Ramos (cell line): ENCODE measurements around the gene UBXN1.
"Not testable (repeated sequence)": the region's sequence is repeated elsewhere in the genome, so short reads cannot be mapped to it uniquely, and the experiment has no call there.

Source experiments
- in situ Hi-C: fragments of 300-500 bp; cut with MboI; formaldehyde crosslinking; loops from one replicate; pipeline ENCODE4 v1.14.3; 2022; ENCODE audit warnings: low sequenced_read_pairs; ENCODE audit not compliant: unreplicated experiment

Gene UBXN1

DNA sequence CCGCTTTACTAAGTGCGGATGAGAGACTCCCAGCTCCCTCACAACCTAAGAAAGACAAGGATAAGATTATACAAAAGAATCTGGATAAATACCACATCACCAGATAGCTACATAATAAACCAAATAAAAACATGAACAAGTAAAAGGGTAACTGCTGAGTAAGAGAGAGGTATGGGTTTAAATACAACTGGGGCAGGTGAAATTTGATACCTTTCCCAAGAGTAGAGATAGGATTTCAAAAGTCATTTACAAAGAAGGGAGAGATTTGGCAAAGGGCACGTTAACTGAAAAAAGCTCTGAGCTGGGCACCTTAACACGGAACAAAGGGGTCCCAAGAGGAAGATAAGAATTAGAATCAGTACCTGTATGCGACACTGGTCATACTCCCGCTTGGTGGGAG is 1.7 kb downstream of the UBXN1 start:
- in situ Hi-C loops = no loop called here

DNA sequence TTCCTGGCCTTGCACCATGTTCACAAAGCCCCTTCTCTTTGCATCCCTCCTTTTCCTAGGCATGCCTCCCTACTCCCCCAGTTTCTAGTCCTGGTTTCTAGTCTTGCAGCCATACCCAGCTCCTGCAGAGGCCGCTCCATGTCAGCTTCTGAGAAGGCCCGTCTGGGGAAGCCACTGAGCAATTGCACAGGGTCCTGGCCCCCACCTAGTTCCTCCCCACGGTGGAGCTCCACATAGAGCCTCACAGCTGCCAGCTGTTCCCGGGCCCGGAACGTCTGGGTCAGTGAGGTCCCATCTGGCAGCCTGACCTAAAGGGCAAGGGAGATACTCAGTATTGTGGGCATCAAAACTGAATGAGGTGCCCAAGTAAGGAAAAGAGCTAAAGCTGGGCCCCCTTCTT is 2.2 kb downstream of the UBXN1 start:
- in situ Hi-C loops = no loop called here

DNA sequence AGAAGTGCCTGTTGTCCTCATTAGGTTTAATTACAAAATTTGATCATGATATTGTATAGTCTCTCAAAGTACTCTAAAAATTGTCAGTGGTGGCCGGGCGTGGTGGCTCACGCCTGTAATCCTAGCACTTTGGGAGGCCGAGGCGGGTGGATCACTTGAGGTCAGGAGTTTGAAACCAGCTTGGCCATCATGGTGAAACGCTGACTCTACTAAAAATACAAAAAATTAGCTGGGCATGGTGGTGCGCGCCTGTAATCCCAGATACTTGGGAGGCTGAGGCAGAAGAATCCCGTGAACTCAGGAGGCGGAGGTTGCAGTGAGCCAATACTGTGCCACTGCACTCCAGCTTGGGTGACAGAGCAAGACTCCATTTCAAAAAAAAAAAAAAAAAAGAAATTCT is 3.5 kb downstream of the UBXN1 start:
- in situ Hi-C loops = not testable (repeated sequence)

DNA sequence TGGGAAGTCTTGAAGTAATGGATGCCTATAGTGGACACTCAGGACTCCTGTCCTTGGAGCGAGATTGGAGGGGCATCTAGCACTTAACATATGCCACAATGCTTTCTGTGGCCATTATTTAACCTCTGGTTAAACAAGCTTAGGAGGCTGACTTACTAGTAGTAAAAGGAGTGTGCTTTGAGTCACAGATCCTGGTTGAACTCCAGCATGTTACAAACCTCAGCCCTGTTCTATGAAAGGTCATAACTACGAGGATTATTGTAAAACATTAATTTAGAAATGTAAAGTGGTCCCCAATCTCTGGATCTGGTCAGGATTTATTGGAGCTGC is 5.7 kb downstream of the UBXN1 start:
- in situ Hi-C loops = no loop called here

DNA sequence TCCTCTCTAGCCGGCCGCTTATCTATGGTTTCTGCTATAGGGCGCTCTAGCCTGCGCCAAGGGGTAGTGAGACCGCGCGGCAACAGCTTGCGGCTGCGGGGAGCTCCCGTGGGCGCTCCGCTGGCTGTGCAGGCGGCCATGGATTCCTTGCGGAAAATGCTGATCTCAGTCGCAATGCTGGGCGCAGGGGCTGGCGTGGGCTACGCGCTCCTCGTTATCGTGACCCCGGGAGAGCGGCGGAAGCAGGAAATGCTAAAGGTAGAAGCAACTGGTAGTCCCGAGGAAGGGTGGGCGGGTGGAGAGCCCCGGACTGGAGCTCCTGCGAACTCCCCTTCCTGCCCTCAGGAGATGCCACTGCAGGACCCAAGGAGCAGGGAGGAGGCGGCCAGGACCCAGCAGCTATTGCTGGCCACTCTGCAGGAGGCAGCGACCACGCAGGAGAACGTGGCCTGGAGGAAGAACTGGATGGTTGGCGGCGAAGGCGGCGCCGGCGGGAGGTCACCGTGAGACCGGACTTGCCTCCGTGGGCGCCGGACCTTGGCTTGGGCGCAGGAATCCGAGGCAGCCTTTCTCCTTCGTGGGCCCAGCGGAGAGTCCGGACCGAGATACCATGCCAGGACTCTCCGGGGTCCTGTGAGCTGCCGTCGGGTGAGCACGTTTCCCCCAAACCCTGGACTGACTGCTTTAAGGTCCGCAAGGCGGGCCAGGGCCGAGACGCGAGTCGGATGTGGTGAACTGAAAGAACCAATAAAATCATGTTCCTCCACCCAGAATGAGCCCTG is 7.1 kb downstream of the UBXN1 start, which contains the start of the genes LBHD1 and UQCC3:
Gene LBHD1, minus strand, starts transcription at position 660 of the 782 bp plus-strand sequence. CDS start 2,236 bp downstream, outside the sequence.
Gene UQCC3, plus strand, starts transcription at position 66 of the 782 bp plus-strand sequence. Its CDS starts 73 bp downstream, at position 139.
- in situ Hi-C loops = no loop called here

DNA sequence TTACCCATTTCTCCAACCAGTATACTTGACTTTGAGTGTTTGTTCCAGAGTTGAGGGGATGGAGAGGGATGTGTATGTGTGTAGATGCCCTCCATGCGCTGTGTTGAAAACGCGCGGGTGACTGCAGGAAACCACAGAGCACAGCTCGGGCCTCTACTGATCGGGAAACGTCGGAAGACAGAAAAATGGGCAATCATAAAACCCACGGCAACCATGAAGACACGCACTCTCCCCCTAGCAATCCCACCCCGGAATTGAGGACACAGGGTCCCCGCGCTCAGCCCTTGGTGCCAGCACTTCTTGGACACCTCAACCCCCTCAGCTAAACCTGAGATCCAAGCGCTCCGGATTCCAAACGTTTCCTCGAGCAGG is 7.7 kb downstream of the UBXN1 start:
- in situ Hi-C loops = no loop called here

DNA sequence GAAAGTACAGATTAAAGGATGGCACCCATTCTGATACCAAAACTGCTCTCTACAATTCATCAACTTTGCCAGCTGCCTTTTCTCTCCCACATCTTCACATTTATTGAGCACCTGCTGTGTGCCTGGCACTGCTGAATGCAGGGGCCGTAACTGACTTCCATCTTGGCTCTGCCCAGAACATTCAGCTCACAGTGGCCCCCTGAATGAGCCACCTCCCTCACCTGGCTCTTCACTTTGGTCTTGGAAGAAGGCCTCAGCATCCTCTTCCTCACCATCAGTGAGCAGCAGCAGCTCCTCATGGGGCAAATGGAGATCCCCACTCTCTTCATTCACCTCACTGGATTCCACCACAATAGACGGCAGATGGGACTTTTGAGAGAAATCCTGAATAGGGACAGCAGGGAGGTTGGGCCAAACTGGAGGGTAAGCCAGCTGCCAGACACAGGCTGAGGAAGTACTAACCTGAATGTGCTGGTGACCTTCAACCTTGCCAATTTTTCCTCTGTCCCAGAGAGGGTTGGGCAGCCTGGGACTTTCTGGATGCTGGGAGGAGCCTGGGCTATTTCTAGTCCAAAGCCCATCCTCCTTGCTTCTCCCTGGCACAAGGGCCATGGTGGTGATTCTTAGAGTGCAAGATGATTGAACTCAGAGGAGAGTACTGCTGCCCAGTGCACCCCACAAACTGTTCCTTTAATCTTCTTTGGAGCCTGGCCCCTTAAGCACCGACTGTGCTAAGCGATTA is 9.3 kb downstream of the UBXN1 start:
- in situ Hi-C loops = no loop called here

DNA sequence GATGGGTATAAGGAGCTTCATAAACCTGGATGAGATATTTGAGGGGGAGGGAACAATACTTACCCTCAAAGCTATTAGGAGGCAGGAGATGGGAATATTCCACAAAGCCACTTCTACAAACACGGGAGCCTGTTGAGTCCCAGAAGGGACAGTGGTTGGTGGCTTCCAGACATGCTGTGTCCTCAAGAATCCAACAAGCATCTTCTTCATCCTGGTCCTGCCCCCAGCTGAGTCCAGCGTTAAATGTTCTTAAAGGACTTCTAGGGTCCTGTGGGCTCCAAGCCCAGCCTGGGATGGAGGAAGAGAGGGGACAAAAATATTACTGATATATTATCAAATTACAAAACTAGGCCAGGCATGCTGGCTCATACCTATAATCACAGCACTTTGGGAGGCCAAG is 11.4 kb downstream of the UBXN1 start:
- in situ Hi-C loops = no loop called here

DNA sequence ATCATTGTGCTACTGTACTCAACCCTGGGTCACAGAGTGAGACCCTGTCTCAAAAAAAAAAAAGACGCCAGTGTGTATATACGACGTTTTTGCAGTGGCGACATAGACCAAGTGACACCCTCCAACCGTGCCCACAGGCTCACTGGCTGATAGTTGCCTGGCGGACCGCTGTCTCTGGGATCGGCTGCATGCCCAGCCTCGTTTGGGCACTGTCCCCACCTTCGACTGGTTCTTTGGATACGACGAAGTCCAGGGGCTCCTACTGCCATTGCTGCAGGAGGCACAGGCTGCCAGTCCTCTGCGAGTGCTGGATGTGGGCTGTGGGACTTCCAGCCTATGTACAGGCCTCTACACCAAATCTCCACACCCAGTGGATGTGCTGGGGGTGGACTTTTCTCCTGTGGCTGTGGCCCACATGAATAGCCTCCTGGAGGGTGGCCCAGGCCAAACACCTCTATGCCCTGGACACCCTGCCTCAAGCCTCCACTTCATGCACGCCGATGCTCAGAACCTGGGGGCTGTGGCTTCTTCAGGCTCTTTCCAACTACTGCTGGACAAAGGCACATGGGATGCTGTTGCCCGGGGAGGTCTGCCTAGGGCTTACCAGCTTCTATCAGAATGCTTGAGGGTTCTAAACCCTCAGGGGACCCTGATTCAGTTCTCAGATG is 12.5 kb downstream of the UBXN1 start:
- in situ Hi-C loops = no loop called here

DNA sequence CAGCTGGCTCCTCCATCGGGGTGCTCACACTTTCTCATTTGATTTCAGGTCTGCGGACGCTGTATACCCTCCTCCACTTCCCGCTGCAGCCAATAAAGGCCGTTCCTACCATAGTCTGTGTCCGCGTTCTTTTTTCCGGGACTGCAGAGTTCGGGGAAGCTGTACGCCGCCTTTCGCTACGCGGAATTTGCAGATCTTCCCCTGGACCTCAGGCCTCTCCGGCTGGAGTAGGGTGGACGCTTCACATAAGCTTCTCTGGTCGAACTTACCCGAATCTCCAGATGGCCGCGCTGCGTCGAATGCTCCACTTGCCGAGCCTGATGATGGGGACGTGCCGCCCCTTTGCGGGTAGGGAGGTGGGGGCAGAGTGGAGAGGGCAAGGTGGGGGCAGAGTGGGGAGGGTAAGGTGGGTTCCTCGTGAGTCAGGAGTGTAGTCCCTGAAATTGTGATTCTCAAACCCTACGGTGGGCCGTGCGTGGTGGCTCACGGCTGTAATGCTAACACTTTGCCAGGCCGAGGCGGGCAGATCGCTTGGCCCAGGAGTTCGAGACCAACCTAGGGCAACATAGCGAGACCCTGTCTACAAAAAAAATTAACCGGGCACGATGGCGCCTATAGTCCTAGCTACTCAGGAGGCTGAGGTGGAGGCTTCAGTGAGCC is 13.1 kb downstream of the UBXN1 start:
- in situ Hi-C loops = no loop called here

DNA sequence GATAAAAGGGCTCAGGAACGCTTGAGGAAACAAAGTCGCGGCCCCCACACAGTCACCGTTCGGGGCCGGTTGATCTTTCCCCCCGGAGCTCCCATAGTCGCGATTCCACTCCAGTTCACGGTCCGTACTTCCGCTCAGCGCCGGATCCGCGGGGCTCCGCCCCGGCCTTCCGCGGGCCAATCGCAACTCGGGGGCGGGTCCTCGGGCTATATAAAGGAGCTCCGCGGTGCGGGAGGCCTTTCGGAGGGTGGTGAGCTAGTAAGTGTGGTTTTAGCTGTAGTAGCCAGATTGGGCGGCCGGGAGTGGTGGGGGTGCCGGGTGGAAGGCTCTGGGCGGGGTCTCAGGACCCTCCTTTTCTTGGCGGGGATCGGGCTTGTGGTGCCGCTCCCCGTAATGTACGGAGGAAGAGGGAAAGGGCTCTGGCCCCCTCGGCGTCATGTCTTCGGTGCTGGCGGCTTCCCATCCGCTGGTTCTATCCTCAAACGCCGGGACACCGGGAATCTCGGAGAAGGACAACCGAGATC is 13.7 kb downstream of the UBXN1 start, which contains the start of the genes C11orf98 and CSKMT:
Gene C11orf98, minus strand, starts transcription at position 136 of the 524 bp plus-strand sequence. Its CDS starts 41 bp downstream, at position 95.
Gene CSKMT, plus strand, starts transcription at position 238 of the 524 bp plus-strand sequence. CDS start 568 bp downstream, outside the sequence.
- in situ Hi-C loops = no loop called here

DNA sequence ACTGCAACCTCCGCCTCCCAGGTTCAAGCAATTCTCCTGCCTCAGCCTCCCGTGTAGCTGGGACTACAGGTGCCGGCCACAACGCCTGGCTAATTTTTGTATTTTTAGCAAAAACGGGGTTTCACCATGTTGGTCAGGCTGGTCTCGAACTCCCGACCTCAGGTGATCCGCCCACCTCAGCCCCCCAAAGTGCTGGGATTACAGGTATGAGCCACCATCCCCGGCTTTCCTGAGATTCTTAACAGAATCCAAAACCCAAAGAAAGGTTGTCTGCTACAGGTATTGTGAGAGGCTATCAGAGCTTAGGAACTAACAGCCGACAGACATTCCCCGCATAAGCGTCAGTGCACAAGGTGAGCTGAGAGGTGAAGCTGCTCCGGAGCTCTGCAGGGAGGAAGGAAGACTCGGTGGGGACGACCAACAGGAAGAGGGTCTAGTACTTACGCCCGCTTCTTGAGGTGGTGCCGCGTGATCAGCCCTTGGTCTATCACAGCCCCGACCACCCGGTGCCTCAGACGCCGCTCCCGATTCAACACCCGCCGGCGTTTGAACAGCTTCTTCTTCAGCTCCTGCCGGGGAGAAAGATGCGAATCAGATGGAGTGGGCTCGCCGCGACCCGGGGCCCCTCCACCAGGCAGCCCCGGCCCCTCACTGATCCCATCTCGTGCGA is 14.3 kb downstream of the UBXN1 start:
- in situ Hi-C loops = no loop called here

DNA sequence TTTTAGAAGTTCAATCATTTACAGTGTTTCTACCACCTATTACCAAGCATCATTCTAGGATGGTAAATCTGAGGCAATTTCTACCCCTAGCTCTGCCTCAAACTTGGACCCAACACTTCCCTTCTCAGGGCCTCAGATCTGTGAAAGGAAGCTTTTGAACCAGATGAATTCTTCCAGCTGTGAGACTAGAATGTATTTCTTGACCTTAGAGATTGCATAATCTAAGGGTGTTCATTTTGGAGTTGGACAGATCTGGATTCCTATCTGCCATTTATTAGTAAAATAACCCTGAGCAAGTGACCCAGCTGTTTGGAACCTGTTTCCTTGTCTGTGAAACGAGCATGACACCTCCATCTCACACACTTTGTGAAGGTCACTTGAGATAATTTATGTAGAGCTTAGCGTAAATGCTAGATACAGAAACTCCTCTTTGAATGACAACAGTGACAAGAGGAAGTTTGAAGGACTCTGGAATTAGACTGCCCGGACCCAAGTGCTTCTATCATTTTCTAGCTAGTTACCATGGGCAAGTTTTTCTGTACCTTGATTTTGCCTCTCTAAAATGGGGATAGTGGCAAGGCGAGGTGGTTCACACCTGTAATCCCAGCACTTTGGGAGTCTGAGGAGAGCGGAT is 22.0 kb downstream of the UBXN1 start:
- in situ Hi-C loops = no loop called here

DNA sequence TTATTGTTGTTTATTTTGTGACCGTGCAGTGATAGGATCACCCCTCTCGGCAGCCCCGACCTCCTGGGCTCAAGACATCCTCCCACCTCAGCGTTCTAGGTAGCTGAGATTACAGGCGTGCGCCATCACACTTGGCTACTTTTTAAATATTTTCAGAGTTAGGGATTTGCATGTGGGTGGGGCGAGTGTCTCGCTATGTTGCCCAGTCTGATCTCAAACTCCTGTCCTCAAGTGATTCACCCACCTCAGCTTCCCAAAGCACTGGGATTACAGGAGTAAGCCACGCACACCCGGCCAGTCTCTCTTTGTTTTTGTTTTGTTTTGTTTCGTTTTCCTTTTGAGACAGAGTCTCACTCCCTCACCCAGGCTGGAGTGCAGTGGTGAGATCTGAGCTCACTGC is 24.6 kb downstream of the UBXN1 start:
- in situ Hi-C loops = no loop called here

DNA sequence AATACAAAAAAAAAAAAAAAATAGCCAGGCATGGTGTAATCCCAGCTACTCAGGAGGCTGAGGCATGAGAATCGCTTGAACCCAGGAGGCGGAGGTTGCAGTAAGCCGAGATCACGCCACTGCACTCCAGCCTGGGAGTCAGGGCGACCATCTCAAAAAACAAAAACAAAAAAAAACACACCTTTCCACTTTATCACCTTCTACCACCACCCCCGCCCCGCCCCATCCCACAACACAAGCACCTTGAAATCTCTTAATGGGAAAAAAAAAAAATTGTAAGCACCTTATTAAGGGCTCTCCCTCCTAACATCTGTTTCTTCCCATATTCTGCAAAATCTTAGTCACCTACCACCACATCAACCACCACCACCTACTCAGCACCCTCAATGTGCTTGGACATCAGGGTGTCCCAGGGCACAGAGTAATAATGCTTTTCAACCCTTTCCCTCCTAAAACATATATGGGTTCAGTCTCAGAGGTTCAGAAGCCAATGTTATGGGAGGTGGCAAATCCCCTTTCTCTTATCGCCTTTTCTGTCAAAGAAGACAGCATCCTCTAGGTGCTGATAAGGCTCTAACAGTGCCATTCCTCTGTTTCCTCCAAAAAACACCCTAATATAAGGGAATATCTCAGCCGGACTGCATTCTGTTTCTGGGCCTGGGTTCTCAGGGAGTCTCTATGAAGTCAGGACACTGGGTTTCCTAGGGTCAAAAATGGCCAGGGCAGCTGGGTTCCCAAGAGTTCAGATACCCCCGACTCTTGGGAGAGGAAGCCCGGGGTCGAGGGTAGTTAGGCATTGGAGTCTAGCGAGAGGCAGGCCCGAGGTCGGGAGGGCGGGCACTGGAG is 26.5 kb downstream of the UBXN1 start:
- in situ Hi-C loops = no loop called here

DNA sequence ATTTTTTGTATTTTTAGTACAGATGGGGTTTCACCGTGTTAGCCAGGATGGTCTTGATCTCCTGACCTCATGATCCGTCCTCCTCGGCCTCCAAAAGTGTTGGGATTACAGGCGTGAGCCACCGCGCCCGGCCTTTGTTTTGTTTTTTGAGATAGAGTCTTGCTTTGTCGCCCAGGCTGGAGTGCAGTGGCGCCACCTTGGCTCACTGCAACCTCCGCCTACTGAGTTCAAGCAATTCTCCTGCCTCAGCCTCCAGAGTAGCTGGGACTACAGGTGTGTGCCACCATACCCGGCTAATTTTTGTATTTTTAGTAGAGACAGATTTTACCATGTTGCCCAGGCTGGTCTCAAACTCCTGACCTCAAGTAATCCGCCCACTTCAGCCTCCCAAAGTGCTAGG is 28.6 kb downstream of the UBXN1 start:
- in situ Hi-C loops = not testable (repeated sequence)

DNA sequence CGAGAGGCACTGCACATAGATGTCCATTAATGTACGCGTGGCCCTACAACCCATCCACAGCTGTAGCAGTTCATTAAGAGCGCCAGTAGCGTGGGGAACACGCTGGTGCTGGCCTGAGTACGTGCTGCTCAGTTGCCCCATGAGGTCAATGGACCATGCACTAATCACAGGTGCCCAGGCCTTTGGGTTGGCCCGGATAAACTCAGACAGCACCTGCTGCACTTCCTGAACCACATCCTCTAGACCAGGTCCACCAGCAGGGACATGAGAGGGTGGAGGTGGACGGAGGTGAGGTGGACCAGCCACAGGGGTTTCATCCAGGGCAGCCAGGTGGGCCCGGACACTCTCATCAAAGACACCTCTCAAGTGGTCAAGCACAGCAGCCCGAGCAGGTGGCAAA is 29.4 kb downstream of the UBXN1 start:
- in situ Hi-C loops = no loop called here

DNA sequence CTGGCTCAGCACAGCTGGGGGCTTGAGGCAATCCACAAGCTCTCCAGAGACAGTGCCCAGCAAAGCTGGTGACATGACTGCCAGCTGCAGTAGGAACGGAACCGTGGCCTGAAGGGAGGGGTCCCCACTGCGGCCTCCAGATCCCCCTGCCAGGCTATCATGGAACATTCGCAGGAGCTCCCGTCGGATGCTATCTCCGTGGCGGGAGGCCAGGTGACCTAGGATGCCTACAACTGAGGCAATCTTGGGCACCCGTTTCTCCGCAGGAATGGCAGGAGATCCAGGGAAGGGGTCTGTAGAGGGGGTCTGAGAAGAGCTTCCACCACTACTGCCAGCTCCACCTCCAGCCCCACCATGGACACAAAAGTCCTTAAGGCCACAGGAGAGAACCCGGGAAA is 29.9 kb downstream of the UBXN1 start:
- in situ Hi-C loops = no loop called here
